ENCODE data around the gene ARPC1A. TPM values are rescaled to one million over a fixed set of nuclear protein-coding genes. Genes with fewer than 3 reads are reported as not detected.
"Not testable (repeated sequence)": the region's sequence is repeated elsewhere in the genome, so short reads cannot be mapped to it uniquely, and the experiment has no call there.

Gene ARPC1A
- total and polyA plus RNA-seq, 12 donors, result 93.1 to 213 (median 134) TPM

- Histone ChIP-seq H3K27me3 (no peaks in the 10 kb centered on the region), H3K27ac (no peak overlapping the region), H3K9me3 (no peaks in the 10 kb centered on the region), H3K4me3 (no peak overlapping the region), H3K36me3 (peaks cover 0 to 78% (median 17%) of the 10 kb centered on the region in 9 donors), H3K4me1 (peaks cover 14 to 53% (median 26%) of the 10 kb centered on the region in 9 donors)
- 86 to 93% methylated on average over 4 of the region's 4 CpGs for WGBS, 2 donors
- intact Hi-C loops (cut with DNase I), result no loop called here
- no peak for DNase-seq
- TF ChIP-seq, protein P1, sequence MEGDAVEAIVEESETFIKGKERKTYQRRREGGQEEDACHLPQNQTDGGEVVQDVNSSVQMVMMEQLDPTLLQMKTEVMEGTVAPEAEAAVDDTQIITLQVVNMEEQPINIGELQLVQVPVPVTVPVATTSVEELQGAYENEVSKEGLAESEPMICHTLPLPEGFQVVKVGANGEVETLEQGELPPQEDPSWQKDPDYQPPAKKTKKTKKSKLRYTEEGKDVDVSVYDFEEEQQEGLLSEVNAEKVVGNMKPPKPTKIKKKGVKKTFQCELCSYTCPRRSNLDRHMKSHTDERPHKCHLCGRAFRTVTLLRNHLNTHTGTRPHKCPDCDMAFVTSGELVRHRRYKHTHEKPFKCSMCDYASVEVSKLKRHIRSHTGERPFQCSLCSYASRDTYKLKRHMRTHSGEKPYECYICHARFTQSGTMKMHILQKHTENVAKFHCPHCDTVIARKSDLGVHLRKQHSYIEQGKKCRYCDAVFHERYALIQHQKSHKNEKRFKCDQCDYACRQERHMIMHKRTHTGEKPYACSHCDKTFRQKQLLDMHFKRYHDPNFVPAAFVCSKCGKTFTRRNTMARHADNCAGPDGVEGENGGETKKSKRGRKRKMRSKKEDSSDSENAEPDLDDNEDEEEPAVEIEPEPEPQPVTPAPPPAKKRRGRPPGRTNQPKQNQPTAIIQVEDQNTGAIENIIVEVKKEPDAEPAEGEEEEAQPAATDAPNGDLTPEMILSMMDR (IDR thresholded peaks at IDR 0.05), result no peak
- no peak for ATAC-seq
These were observed 58.8 kb downstream of the ARPC1A start for GRCh38 chr7:99384523-99384922.

DNA sequence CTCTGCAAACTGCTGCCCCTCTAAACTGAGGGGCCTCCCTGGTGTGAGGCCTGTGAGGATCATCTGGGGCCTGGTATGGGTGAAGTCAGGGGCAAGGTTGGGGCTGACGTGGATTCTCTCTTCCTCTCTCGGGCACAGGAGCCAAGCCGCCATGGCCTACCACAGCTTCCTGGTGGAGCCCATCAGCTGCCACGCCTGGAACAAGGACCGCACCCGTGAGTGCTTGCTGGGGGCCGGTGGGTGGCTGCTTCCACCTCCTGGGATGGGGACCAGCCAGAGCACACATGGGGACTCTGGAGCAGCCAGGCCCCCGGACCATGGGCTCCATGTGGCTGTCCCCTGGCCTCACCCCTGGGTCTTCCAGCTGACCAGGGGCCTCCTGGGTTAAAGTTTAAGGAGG, 59.9 kb downstream of the ARPC1A start:
- DNase-seq, result no peak
- H3K27me3 ChIP-seq, result no peaks in the 10 kb centered on the region
- H3K9me3 ChIP-seq, result no peaks in the 10 kb centered on the region
- TF ChIP-seq, protein P1 (IDR thresholded peaks at IDR 0.05), result no peak
- WGBS, 2 donors, result 86% methylated on average over 8 of the region's 8 CpGs
- H3K4me3 ChIP-seq, result no peak overlapping the region
- H3K27ac ChIP-seq, result peak overlapping the region in 1 of 10 donors; percentile 35
- peaks cover 0 to 87% (median 25%) of the 10 kb centered on the region in 9 donors for H3K36me3 ChIP-seq
- intact Hi-C loops (cut with DNase I), result no loop called here
- no peak for ATAC-seq
- peaks cover 6 to 42% (median 15%) of the 10 kb centered on the region in 9 donors for H3K4me1 ChIP-seq

DNA sequence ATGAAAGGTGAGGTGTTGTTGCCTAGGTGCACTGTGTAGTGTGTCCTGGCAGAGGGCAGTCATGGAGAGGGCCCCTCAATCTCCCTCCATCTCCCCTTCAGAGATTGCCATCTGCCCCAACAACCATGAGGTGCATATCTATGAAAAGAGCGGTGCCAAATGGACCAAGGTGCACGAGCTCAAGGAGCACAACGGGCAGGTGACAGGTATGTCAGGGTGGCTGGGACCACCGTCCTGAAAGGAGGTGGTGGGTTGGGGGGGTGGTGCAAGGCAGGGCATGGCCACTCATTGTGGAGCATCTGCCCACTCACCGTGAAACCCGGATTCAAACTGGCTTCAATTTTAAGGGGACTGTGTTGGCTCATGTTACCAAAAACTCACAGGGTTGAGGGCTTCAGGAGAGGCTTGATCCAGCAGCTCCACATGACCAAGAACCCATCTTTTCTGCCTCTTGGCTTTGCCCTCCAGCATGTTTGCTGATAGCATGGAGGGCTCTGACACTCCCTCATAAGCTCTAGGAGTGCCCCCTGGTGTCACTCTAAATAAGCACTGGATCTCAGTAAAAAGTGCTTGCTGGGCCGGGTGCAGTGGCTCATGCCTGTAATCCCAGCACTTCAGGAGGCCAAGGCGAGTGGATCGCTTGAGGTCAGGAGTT, 61.0 kb downstream of the ARPC1A start:
- WGBS, 2 donors, result 86 to 95% methylated on average over 9 of the region's 9 CpGs
- no peaks in the 10 kb centered on the region for H3K9me3 ChIP-seq
- TF ChIP-seq, protein P1 (IDR thresholded peaks at IDR 0.05), result peak in 6 of 9 donors; percentile 19 to 49 (median 31)
- intact Hi-C loops (cut with DNase I), result no loop called here
- H3K4me3 ChIP-seq, result no peak overlapping the region
- H3K27me3 ChIP-seq, result no peaks in the 10 kb centered on the region
- DNase-seq (no peak), ATAC-seq (peak in 1 of 8 donors; percentile 13)
- peaks cover 0 to 89% (median 29%) of the 10 kb centered on the region in 9 donors for H3K36me3 ChIP-seq
- H3K4me1 ChIP-seq, result peaks cover 0 to 32% (median 4%) of the 10 kb centered on the region in 9 donors
- H3K27ac ChIP-seq, result no peak overlapping the region

DNA sequence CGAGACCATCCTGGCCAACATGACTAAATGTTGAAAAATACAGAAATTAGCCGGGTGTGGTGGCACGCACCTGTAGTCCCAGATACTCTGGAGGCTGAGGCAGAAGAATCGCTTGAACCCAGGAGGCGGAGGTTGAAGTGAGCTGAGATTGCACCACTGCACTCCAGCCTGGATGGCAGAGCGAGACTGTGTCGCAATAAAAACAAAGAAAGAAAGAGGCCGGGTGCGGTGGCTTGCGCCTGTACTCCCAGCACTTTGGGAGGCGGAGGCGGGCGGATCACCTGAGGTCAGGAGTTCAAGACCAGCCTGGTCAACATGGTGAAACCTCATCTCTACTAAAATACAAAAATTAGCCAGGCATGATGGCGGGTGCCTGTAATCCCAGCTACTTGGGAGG, 61.5 kb downstream of the ARPC1A start:
- intact Hi-C loops (cut with DNase I); DNase-seq; H3K9me3 ChIP-seq; H3K4me3 ChIP-seq; H3K27me3 ChIP-seq; H3K27ac ChIP-seq; ATAC-seq: not testable (repeated sequence)
- Histone ChIP-seq H3K36me3 (peaks cover 0 to 89% (median 29%) of the 10 kb centered on the region in 9 donors), H3K4me1 (peaks cover 0 to 32% (median 3%) of the 10 kb centered on the region in 9 donors)
- WGBS, 2 donors, result 95 to 98% methylated on average over 14 of the region's 14 CpGs

GRCh38 chr7:99387912-99388311, 62.2 kb downstream of the ARPC1A start:
- intact Hi-C loops (cut with DNase I), result no loop called here
- TF ChIP-seq, protein P1 (IDR thresholded peaks at IDR 0.05), result no peak
- 95 to 96% methylated on average over 20 of the region's 20 CpGs for WGBS, 2 donors
- no peak overlapping the region for H3K27ac ChIP-seq
- no peak for ATAC-seq
- H3K4me1 ChIP-seq, result peaks cover 3 to 33% (median 10%) of the 10 kb centered on the region in 9 donors
- H3K4me3 ChIP-seq, result no peak overlapping the region
- no peak for DNase-seq
- no peaks in the 10 kb centered on the region for H3K9me3 ChIP-seq
- H3K36me3 ChIP-seq, result peaks cover 0 to 92% (median 29%) of the 10 kb centered on the region in 9 donors
- H3K27me3 ChIP-seq, result no peaks in the 10 kb centered on the region

All from heart right ventricle (tissue), 16 donors.